Measurements from ENCODE around the gene ELK4. TPM values are rescaled to one million over a fixed set of nuclear protein-coding genes. Genes with fewer than 3 reads are reported as not detected.

The ELK4 gene
- total RNA-seq, 1 donor from 2014 or later: 37.2 TPM

GRCh38 chr1:205582046-205582445 is 49.8 kb downstream of the ELK4 start:
- peaks cover 44% of the 10 kb centered on the region for H3K27me3 Mint-ChIP-seq (ENCODE audit: low read depth)
- H3K27ac Mint-ChIP-seq (ENCODE audit: unreplicated experiment): no peak overlapping the region
- no peaks in the 10 kb centered on the region for H3K36me3 Mint-ChIP-seq (ENCODE audit: low read depth)
- H3K9me3 Mint-ChIP-seq (ENCODE audit: low read depth): no peaks in the 10 kb centered on the region
- peak; percentile 35 for DNase-seq (ENCODE audit: low spot score)
- H3K4me1 Mint-ChIP-seq (ENCODE audit: low read depth): no peaks in the 10 kb centered on the region
- H3K4me3 Mint-ChIP-seq (ENCODE audit: unreplicated experiment): no peak overlapping the region
- no peak for TF ChIP-seq CTCF (IDR thresholded peaks at IDR 0.05)

- H3K9me3 Mint-ChIP-seq (ENCODE audit: low read depth): no peaks in the 10 kb centered on the region
- no peak for TF ChIP-seq CTCF (IDR thresholded peaks at IDR 0.05)
- peak; percentile 58 for DNase-seq (ENCODE audit: low spot score)
- no peaks in the 10 kb centered on the region for H3K36me3 Mint-ChIP-seq (ENCODE audit: low read depth)
- H3K27ac Mint-ChIP-seq (ENCODE audit: unreplicated experiment): no peak overlapping the region
- H3K4me1 Mint-ChIP-seq (ENCODE audit: low read depth): no peaks in the 10 kb centered on the region
- peaks cover 50% of the 10 kb centered on the region for H3K27me3 Mint-ChIP-seq (ENCODE audit: low read depth)
- H3K4me3 Mint-ChIP-seq (ENCODE audit: unreplicated experiment): no peak overlapping the region
Observed at GRCh38 chr1:205581321-205581980, 50.4 kb downstream of the ELK4 start.

GRCh38 chr1:205580923-205581180 is 51.0 kb downstream of the ELK4 start:
- Mint-ChIP-seq H3K27me3 (ENCODE audit: low read depth) (peaks cover 52% of the 10 kb centered on the region), H3K4me1 (ENCODE audit: low read depth) (no peaks in the 10 kb centered on the region), H3K36me3 (ENCODE audit: low read depth) (no peaks in the 10 kb centered on the region), H3K4me3 (ENCODE audit: unreplicated experiment) (no peak overlapping the region), H3K27ac (ENCODE audit: unreplicated experiment) (no peak overlapping the region), H3K9me3 (ENCODE audit: low read depth) (no peaks in the 10 kb centered on the region)
- TF ChIP-seq CTCF (IDR thresholded peaks at IDR 0.05): no peak
- DNase-seq (ENCODE audit: low spot score): no peak

GRCh38 chr1:205580140-205580922 is 51.5 kb downstream of the ELK4 start:
- Mint-ChIP-seq H3K36me3 (ENCODE audit: low read depth) (no peaks in the 10 kb centered on the region), H3K4me1 (ENCODE audit: low read depth) (no peaks in the 10 kb centered on the region), H3K4me3 (ENCODE audit: unreplicated experiment) (no peak overlapping the region), H3K27me3 (ENCODE audit: low read depth) (peaks cover 52% of the 10 kb centered on the region), H3K9me3 (ENCODE audit: low read depth) (no peaks in the 10 kb centered on the region), H3K27ac (ENCODE audit: unreplicated experiment) (no peak overlapping the region)
- DNase-seq (ENCODE audit: low spot score): peak; percentile 57
- no peak for TF ChIP-seq CTCF (IDR thresholded peaks at IDR 0.05)

GRCh38 chr1:205579711-205580110 is 52.1 kb downstream of the ELK4 start:
- H3K27ac Mint-ChIP-seq (ENCODE audit: unreplicated experiment): no peak overlapping the region
- no peaks in the 10 kb centered on the region for H3K9me3 Mint-ChIP-seq (ENCODE audit: low read depth)
- no peak for TF ChIP-seq CTCF (IDR thresholded peaks at IDR 0.05)
- no peaks in the 10 kb centered on the region for H3K4me1 Mint-ChIP-seq (ENCODE audit: low read depth)
- DNase-seq (ENCODE audit: low spot score): peak; percentile 73
- H3K4me3 Mint-ChIP-seq (ENCODE audit: unreplicated experiment): no peak overlapping the region
- peaks cover 52% of the 10 kb centered on the region for H3K27me3 Mint-ChIP-seq (ENCODE audit: low read depth)
- H3K36me3 Mint-ChIP-seq (ENCODE audit: low read depth): no peaks in the 10 kb centered on the region
